Activated CD8-positive, alpha-beta memory T cell treated with anti-CD3 and anti-CD28 coated beads, Interleukin-2, amount 50 U/mL, for 4 hours (primary cell): ENCODE results near the gene OIP5.
A peak's percentile ranks its signal among the peaks of the same experiment; 100 is the strongest.
"Not testable (repeated sequence)": the region's sequence is repeated elsewhere in the genome, so short reads cannot be mapped to it uniquely, and the experiment has no call there.

ENCODE experiments used
- DNase-seq: peaks from one replicate; pipeline ENCODE4 v3.0.0-alpha.2; 2020

Gene OIP5

GRCh38 chr15:41332194-41333025, at the start of gene OIP5, which contains the start of gene NUSAP1:
TSS of gene OIP5 (minus strand) at chr15:41332591. CDS start at chr15:41332561, 30 bp downstream.
TSS of gene NUSAP1 (plus strand) at chr15:41332881. CDS start at chr15:41332958, 77 bp downstream.
- DNase-seq = peak; percentile 94

GRCh38 chr15:41377978-41378377, 45.6 kb upstream of the OIP5 start:
- no peak for DNase-seq

GRCh38 chr15:41367418-41367817, 35.0 kb upstream of the OIP5 start:
- no peak for DNase-seq

GRCh38 chr15:41354371-41354770, 22.0 kb upstream of the OIP5 start:
- DNase-seq = no peak

- no peak for DNase-seq
Observed at GRCh38 chr15:41350057-41350717, 17.8 kb upstream of the OIP5 start.

GRCh38 chr15:41347236-41347635, 14.8 kb upstream of the OIP5 start:
- DNase-seq = no peak

- no peak for DNase-seq
Observed at GRCh38 chr15:41341519-41341918, 9.1 kb upstream of the OIP5 start.

GRCh38 chr15:41340189-41340695, 7.9 kb upstream of the OIP5 start:
- DNase-seq = no peak

- no peak for DNase-seq
Observed at GRCh38 chr15:41337631-41338522, 5.5 kb upstream of the OIP5 start.

GRCh38 chr15:41337047-41337446, 4.7 kb upstream of the OIP5 start:
- no peak for DNase-seq

GRCh38 chr15:41336549-41336948, 4.2 kb upstream of the OIP5 start:
- no peak for DNase-seq

GRCh38 chr15:41334293-41335120, 2.1 kb upstream of the OIP5 start:
- DNase-seq = no peak

GRCh38 chr15:41333026-41333562, 703 bp upstream of the OIP5 start:
- DNase-seq = no peak

- DNase-seq = no peak
Observed at GRCh38 chr15:41331833-41332193, 578 bp downstream of the OIP5 start.

- DNase-seq = no peak
Observed at GRCh38 chr15:41331281-41331680, 1.1 kb downstream of the OIP5 start.

- no peak for DNase-seq
Observed at GRCh38 chr15:41323611-41324010, 8.8 kb downstream of the OIP5 start.

GRCh38 chr15:41320805-41321330, 11.5 kb downstream of the OIP5 start:
- not testable (repeated sequence) for DNase-seq

GRCh38 chr15:41309226-41309905, 23.0 kb downstream of the OIP5 start:
- no peak for DNase-seq

- DNase-seq = no peak
Observed at GRCh38 chr15:41307679-41308078, 24.7 kb downstream of the OIP5 start.

GRCh38 chr15:41304149-41304770, 28.1 kb downstream of the OIP5 start:
- no peak for DNase-seq
